ENCODE measurements around the gene NHERF1.

Gene NHERF1

GRCh38 chr17:74750039-74750326, 1.6 kb downstream of the NHERF1 start:
- Histone ChIP-seq H4K20me1 (ENCODE audit: insufficient read depth, low read length) (peaks cover 62% of the 10 kb centered on the region), H3K27ac (ENCODE audit: low read length) (peak overlapping the region; percentile 92), H3K4me2 (ENCODE audit: insufficient read depth, low read length) (peak overlapping the region; percentile 100), H3K4me3 (ENCODE audit: low read depth in 1 of 2, low read length in 2 of 2) (peak overlapping the region; percentile 94 to 99), H3K27me3 (ENCODE audit: insufficient read depth, low read length, poor library complexity) (no peaks in the 10 kb centered on the region), H3K79me2 (ENCODE audit: insufficient read depth, low read length) (peaks cover 74% of the 10 kb centered on the region), H3K36me3 (ENCODE audit: insufficient read depth, low read length) (peaks cover 58% of the 10 kb centered on the region), H3K9me3 (ENCODE audit: insufficient read depth, low read length, severe bottlenecking) (no peaks in the 10 kb centered on the region), H3K4me1 (ENCODE audit: insufficient read depth, low read length) (peaks cover 60% of the 10 kb centered on the region), H3K9ac (ENCODE audit: low read depth, low read length) (peak overlapping the region; percentile 98), H2AFZ (ENCODE audit: low read depth, low read length) (no peak overlapping the region)
- ATAC-seq (ENCODE audit: insufficient read depth, low read depth) (no peak), DNase-seq (no peak)
- no peak for TF ChIP-seq EZH2 (IDR thresholded peaks at IDR 0.05; ENCODE audit: borderline replicate concordance, low read depth, low read length, severe bottlenecking)
- TF ChIP-seq, protein P1, sequence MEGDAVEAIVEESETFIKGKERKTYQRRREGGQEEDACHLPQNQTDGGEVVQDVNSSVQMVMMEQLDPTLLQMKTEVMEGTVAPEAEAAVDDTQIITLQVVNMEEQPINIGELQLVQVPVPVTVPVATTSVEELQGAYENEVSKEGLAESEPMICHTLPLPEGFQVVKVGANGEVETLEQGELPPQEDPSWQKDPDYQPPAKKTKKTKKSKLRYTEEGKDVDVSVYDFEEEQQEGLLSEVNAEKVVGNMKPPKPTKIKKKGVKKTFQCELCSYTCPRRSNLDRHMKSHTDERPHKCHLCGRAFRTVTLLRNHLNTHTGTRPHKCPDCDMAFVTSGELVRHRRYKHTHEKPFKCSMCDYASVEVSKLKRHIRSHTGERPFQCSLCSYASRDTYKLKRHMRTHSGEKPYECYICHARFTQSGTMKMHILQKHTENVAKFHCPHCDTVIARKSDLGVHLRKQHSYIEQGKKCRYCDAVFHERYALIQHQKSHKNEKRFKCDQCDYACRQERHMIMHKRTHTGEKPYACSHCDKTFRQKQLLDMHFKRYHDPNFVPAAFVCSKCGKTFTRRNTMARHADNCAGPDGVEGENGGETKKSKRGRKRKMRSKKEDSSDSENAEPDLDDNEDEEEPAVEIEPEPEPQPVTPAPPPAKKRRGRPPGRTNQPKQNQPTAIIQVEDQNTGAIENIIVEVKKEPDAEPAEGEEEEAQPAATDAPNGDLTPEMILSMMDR (IDR thresholded peaks at IDR 0.05; ENCODE audit: borderline replicate concordance, extremely low read depth, low read length, poor library complexity, severe bottlenecking), result no peak

DNA sequence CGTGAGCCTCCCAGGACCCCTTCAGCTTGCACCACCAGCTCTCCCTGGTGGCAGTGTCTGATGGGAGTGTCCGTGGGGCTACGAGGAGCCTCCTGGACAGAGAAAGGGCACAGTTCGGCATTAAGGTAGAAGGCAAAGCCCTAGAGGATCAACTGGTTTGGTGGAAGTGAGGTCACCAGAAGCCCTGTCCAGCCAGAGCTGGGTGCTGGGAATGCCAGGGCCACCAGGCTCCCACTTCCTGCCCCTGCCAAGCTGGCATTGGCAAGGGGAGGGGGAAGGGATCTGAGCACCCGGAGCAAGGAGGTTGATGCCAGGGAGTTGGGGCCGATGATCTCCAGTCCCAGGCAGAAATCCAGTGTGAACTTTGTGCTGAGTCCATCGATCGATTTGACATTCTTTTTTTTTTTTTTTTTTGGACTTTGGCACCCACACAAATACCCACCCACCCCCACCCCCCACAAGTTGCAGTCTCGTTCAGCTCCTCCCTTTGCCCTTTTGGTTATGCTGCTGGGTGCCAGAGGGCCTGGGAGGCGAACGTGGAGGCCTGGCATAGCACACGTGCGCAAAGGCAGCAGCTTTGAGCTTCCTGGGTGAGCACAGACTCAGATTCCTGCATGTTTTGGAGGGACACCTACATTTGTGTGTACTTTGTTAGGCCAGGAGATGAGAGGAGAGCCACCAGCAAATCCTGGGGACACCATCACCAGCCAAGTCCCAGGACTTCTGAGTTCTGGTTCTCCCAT, 2.1 kb downstream of the NHERF1 start:
- H3K9me3 ChIP-seq (ENCODE audit: insufficient read depth, low read length, severe bottlenecking), result no peaks in the 10 kb centered on the region
- H3K27me3 ChIP-seq (ENCODE audit: insufficient read depth, low read length, poor library complexity), result no peaks in the 10 kb centered on the region
- peak overlapping the region; percentile 94 to 99 for H3K4me3 ChIP-seq (ENCODE audit: low read depth in 1 of 2, low read length in 2 of 2)
- DNase-seq (peak; percentile 49), ATAC-seq (ENCODE audit: insufficient read depth, low read depth) (no peak)
- peaks cover 63% of the 10 kb centered on the region for H3K36me3 ChIP-seq (ENCODE audit: insufficient read depth, low read length)
- H3K27ac ChIP-seq (ENCODE audit: low read length), result peak overlapping the region; percentile 92
- peak overlapping the region; percentile 100 for H3K4me2 ChIP-seq (ENCODE audit: insufficient read depth, low read length)
- no peak overlapping the region for H2AFZ ChIP-seq (ENCODE audit: low read depth, low read length)
- H3K79me2 ChIP-seq (ENCODE audit: insufficient read depth, low read length), result peaks cover 79% of the 10 kb centered on the region
- H3K4me1 ChIP-seq (ENCODE audit: insufficient read depth, low read length), result peaks cover 65% of the 10 kb centered on the region
- H4K20me1 ChIP-seq (ENCODE audit: insufficient read depth, low read length), result peaks cover 67% of the 10 kb centered on the region
- TF ChIP-seq, protein P1 (IDR thresholded peaks at IDR 0.05; ENCODE audit: borderline replicate concordance, extremely low read depth, low read length, poor library complexity, severe bottlenecking), result peak; percentile 31
- no peak for TF ChIP-seq EZH2 (IDR thresholded peaks at IDR 0.05; ENCODE audit: borderline replicate concordance, low read depth, low read length, severe bottlenecking)
- peak overlapping the region; percentile 98 for H3K9ac ChIP-seq (ENCODE audit: low read depth, low read length)

DNA sequence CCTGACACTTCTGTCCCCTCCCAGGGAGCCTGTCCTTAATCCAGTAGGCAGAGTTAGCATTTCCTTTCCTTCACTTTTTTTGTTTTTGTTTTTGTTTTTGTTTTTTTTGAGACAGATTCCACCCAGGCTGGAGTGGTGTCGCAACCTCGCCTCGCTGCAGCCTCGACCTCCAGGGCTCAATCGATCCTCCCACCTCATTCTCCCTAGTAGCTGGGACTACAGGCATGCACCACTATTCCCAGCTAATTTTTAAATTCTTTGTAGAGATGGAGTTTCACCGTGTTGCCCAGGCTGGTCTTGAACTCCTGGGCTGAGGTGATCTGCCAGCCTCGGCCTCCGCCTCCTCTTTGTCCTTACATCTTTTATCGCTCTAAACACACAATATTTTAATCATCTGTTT, 4.0 kb downstream of the NHERF1 start:
- H3K4me3 ChIP-seq (ENCODE audit: low read depth in 1 of 2, low read length in 2 of 2), result peak overlapping the region in 1 of 2 experiments; percentile 24; a peak in 1 of 4 replicates
- TF ChIP-seq, protein P1 (IDR thresholded peaks at IDR 0.05; ENCODE audit: borderline replicate concordance, extremely low read depth, low read length, poor library complexity, severe bottlenecking), result no peak
- no peak for TF ChIP-seq EZH2 (IDR thresholded peaks at IDR 0.05; ENCODE audit: borderline replicate concordance, low read depth, low read length, severe bottlenecking)
- H3K9me3 ChIP-seq (ENCODE audit: insufficient read depth, low read length, severe bottlenecking), result no peaks in the 10 kb centered on the region
- peak overlapping the region; percentile 52; the same call in 1 of the 2 replicates for H3K27ac ChIP-seq (ENCODE audit: low read length)
- peaks cover 98% of the 10 kb centered on the region for H3K79me2 ChIP-seq (ENCODE audit: insufficient read depth, low read length)
- no peaks in the 10 kb centered on the region for H3K27me3 ChIP-seq (ENCODE audit: insufficient read depth, low read length, poor library complexity)
- ATAC-seq (ENCODE audit: insufficient read depth, low read depth), result no peak
- peak overlapping the region; percentile 98 for H3K9ac ChIP-seq (ENCODE audit: low read depth, low read length)
- H3K36me3 ChIP-seq (ENCODE audit: insufficient read depth, low read length), result peaks cover 75% of the 10 kb centered on the region
- peaks cover 80% of the 10 kb centered on the region for H4K20me1 ChIP-seq (ENCODE audit: insufficient read depth, low read length)
- peaks cover 76% of the 10 kb centered on the region for H3K4me1 ChIP-seq (ENCODE audit: insufficient read depth, low read length)
- H3K4me2 ChIP-seq (ENCODE audit: insufficient read depth, low read length), result peak overlapping the region; percentile 100
- no peak for DNase-seq
- no peak overlapping the region for H2AFZ ChIP-seq (ENCODE audit: low read depth, low read length)
